Astrocyte (in vitro differentiated cells and primary cell): ENCODE results near the gene VIM. TPM values are rescaled to one million over a fixed set of nuclear protein-coding genes. Genes with fewer than 3 reads are reported as not detected.

ENCODE experiments used
- DNase-seq: peaks from one replicate; pipeline ENCODE4 v3.0.0-alpha.2; 2010; ENCODE audit warnings: low read depth
- FAIRE-seq: peaks from 2 replicates; lab custom pipeline; 2011; peaks lifted over from hg19 to GRCh38; lab: Jason Lieb, UNC
- H2AFZ ChIP-seq: 2 replicates; pipeline ENCODE4 v1.6.0; 2012; ENCODE audit warnings: low read depth, low read length, inconsistent platforms
- H3K27ac ChIP-seq: 2 replicates; pipeline ENCODE4 v1.5.1; 2011; ENCODE audit warnings: low read depth, low read length, inconsistent platforms
- H3K27me3 ChIP-seq: 2 replicates; pipeline ENCODE4 v1.6.0; 2011; ENCODE audit warnings: low read length, inconsistent platforms; ENCODE audit not compliant: insufficient read depth
- H3K36me3 ChIP-seq: 2 replicates; pipeline ENCODE4 v1.5.1; 2011; ENCODE audit warnings: low read length, inconsistent platforms; ENCODE audit not compliant: insufficient read depth
- H3K4me1 ChIP-seq: 2 replicates; pipeline ENCODE4 v1.5.1; 2011; ENCODE audit warnings: low read length, inconsistent platforms; ENCODE audit not compliant: insufficient read depth
- H3K4me2 ChIP-seq: 2 replicates; pipeline ENCODE4 v1.6.0; 2012; ENCODE audit warnings: low read length, inconsistent platforms
- H3K4me3 ChIP-seq: 2 replicates; pipeline ENCODE4 v1.5.1; 2011; ENCODE audit warnings: low read depth, mild to moderate bottlenecking, low read length, inconsistent platforms; ENCODE audit not compliant: insufficient read depth
- H3K79me2 ChIP-seq: 2 replicates; pipeline ENCODE4 v1.6.0; 2012; ENCODE audit warnings: mild to moderate bottlenecking, low read length, inconsistent platforms; ENCODE audit not compliant: insufficient read depth
- H3K9ac ChIP-seq: 2 replicates; pipeline ENCODE4 v1.6.0; 2012; ENCODE audit warnings: mild to moderate bottlenecking, low read length, inconsistent platforms
- H3K9me3 ChIP-seq: 2 replicates; pipeline ENCODE4 v1.5.1; 2012; ENCODE audit warnings: low read depth, mild to moderate bottlenecking, low read length, inconsistent platforms; ENCODE audit not compliant: insufficient read depth
- H4K20me1 ChIP-seq: 2 replicates; pipeline ENCODE4 v1.6.0; 2012; ENCODE audit warnings: low read length, inconsistent platforms; ENCODE audit not compliant: insufficient read depth
- H3K27ac Mint-ChIP-seq: one replicate; pipeline ENCODE4 v1.8.0; 2021; ENCODE audit warnings: mild to moderate bottlenecking, mixed read lengths; ENCODE audit not compliant: unreplicated experiment
- H3K27me3 Mint-ChIP-seq: one replicate; pipeline ENCODE4 v1.8.0; 2021; ENCODE audit warnings: low read depth, mixed read lengths; ENCODE audit not compliant: unreplicated experiment
- H3K36me3 Mint-ChIP-seq: one replicate; pipeline ENCODE4 v1.8.0; 2021; ENCODE audit warnings: low read depth, mixed read lengths; ENCODE audit not compliant: unreplicated experiment
- H3K4me1 Mint-ChIP-seq: one replicate; pipeline ENCODE4 v1.8.0; 2021; ENCODE audit warnings: low read depth, mixed read lengths; ENCODE audit not compliant: unreplicated experiment
- H3K4me3 Mint-ChIP-seq: one replicate; pipeline ENCODE4 v1.8.0; 2021; ENCODE audit warnings: mild to moderate bottlenecking, moderate library complexity, mixed read lengths; ENCODE audit not compliant: unreplicated experiment
- H3K9me3 Mint-ChIP-seq: one replicate; pipeline ENCODE4 v1.8.0; 2021; ENCODE audit warnings: mild to moderate bottlenecking, mixed read lengths; ENCODE audit not compliant: unreplicated experiment
- EZH2 ChIP-seq: IDR thresholded peaks from 2 replicates; pipeline ENCODE4 v1.6.1; 2012; ENCODE audit warnings: mild to moderate bottlenecking, low read length, inconsistent platforms; ENCODE audit not compliant: insufficient read depth
- total RNA-seq: library from RNA; stranded (reverse); gene quantifications from 2 replicates; pipeline ENCODE4 v1.2.1, GENCODE V29; 2021
- TF ChIP-seq, protein P1 (sequence below): IDR thresholded peaks from 2 replicates; pipeline ENCODE4 v1.5.1; 2011; ENCODE audit warnings: low read depth, mild to moderate bottlenecking, inconsistent platforms, low read length, moderate library complexity; ENCODE audit not compliant: insufficient read depth

Gene VIM
- total RNA-seq, 1 donor from 2014 or later = 5,400 TPM

- Histone ChIP-seq H3K4me1 (peaks cover 43% of the 10 kb centered on the region), H3K27ac (peak overlapping the region; percentile 71), H3K9me3 (no peaks in the 10 kb centered on the region), H3K9ac (peak overlapping the region; percentile 37), H3K4me2 (peak overlapping the region; percentile 64), H3K4me3 (no peak overlapping the region), H2AFZ (no peak overlapping the region), H4K20me1 (no peaks in the 10 kb centered on the region), H3K79me2 (no peaks in the 10 kb centered on the region), H3K36me3 (no peaks in the 10 kb centered on the region), H3K27me3 (no peaks in the 10 kb centered on the region)
- no peak for TF ChIP-seq EZH2
- TF ChIP-seq, protein P1, sequence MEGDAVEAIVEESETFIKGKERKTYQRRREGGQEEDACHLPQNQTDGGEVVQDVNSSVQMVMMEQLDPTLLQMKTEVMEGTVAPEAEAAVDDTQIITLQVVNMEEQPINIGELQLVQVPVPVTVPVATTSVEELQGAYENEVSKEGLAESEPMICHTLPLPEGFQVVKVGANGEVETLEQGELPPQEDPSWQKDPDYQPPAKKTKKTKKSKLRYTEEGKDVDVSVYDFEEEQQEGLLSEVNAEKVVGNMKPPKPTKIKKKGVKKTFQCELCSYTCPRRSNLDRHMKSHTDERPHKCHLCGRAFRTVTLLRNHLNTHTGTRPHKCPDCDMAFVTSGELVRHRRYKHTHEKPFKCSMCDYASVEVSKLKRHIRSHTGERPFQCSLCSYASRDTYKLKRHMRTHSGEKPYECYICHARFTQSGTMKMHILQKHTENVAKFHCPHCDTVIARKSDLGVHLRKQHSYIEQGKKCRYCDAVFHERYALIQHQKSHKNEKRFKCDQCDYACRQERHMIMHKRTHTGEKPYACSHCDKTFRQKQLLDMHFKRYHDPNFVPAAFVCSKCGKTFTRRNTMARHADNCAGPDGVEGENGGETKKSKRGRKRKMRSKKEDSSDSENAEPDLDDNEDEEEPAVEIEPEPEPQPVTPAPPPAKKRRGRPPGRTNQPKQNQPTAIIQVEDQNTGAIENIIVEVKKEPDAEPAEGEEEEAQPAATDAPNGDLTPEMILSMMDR = no peak
- Mint-ChIP-seq H3K27ac (peak overlapping the region; percentile 87), H3K9me3 (no peaks in the 10 kb centered on the region), H3K36me3 (no peaks in the 10 kb centered on the region), H3K4me3 (peak overlapping the region; percentile 4), H3K27me3 (no peaks in the 10 kb centered on the region), H3K4me1 (peaks cover 63% of the 10 kb centered on the region)
- DNase-seq = no peak
- FAIRE-seq = peak; percentile 75
Measured at GRCh38 chr10:17210361-17210760, 17.7 kb upstream of the VIM start.

- H3K9ac ChIP-seq = no peak overlapping the region
- H3K4me2 ChIP-seq = no peak overlapping the region
- H3K27ac ChIP-seq = peak overlapping the region; percentile 99
- peak overlapping the region; percentile 92 for H3K27ac Mint-ChIP-seq
- no peak overlapping the region for H3K4me3 ChIP-seq
- H3K4me3 Mint-ChIP-seq = no peak overlapping the region
- DNase-seq = no peak
- no peaks in the 10 kb centered on the region for H3K9me3 ChIP-seq
- no peaks in the 10 kb centered on the region for H3K79me2 ChIP-seq
- H3K4me1 Mint-ChIP-seq = peaks cover 77% of the 10 kb centered on the region
- H2AFZ ChIP-seq = no peak overlapping the region
- no peaks in the 10 kb centered on the region for H3K27me3 Mint-ChIP-seq
- no peaks in the 10 kb centered on the region for H3K9me3 Mint-ChIP-seq
- H3K4me1 ChIP-seq = peaks cover 56% of the 10 kb centered on the region
- peak; percentile 49 for FAIRE-seq
- no peaks in the 10 kb centered on the region for H3K36me3 Mint-ChIP-seq
- H4K20me1 ChIP-seq = no peaks in the 10 kb centered on the region
- TF ChIP-seq EZH2 = no peak
- TF ChIP-seq, protein P1 = no peak
- no peaks in the 10 kb centered on the region for H3K27me3 ChIP-seq
- no peaks in the 10 kb centered on the region for H3K36me3 ChIP-seq
Measured at GRCh38 chr10:17212802-17213221, 15.2 kb upstream of the VIM start.

DNA sequence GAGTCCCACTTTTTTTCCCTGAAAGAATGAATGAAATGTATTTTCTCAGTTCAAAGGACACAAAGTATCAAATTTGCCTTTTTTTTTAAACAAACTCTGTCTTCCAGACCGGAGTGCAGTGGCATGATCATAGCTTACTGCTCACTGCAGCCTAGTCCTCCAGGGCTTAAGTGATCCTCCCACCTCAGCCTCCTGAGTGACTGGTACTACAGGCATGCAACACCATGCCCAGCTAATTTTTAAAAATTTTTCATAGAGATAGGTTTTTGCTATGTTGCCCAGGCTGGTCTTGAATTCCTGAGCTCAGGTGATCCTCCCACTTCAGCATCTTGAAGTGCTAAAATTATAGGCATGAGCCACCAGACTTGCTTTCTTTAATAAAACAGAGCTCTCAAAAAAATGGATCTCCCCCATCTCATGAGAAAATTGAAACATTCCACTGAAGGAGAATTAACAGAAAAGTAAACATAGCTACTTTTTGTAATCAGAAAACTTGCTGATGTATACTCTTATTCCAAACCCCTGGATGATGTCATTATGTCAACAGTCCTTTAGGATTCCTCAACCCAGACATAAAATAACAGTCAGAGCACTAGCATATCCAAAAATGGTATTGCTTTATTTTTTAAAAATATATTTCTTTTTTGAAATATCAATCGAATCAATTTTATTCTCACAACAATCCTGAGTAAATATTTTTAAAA lies 14.2 kb upstream of the VIM start:
- peak overlapping the region; percentile 92 for H3K27ac Mint-ChIP-seq

More for the DNA sequence above, 14.2 kb upstream of the VIM start:
- no peaks in the 10 kb centered on the region for H3K9me3 ChIP-seq
- H3K4me2 ChIP-seq = peak overlapping the region; percentile 82
- Mint-ChIP-seq H3K9me3 (no peaks in the 10 kb centered on the region), H3K4me3 (peak overlapping the region; percentile 17), H3K4me1 (peaks cover 72% of the 10 kb centered on the region), H3K27me3 (no peaks in the 10 kb centered on the region), H3K36me3 (no peaks in the 10 kb centered on the region)
- H3K36me3 ChIP-seq = no peaks in the 10 kb centered on the region
- H3K27ac ChIP-seq = peak overlapping the region; percentile 99
- FAIRE-seq (peak; percentile 32), DNase-seq (peak; percentile 71)
- H3K4me3 ChIP-seq = peak overlapping the region; percentile 41
- no peaks in the 10 kb centered on the region for H3K27me3 ChIP-seq
- H3K4me1 ChIP-seq = peaks cover 58% of the 10 kb centered on the region
- peak overlapping the region; percentile 45 for H3K9ac ChIP-seq
- H4K20me1 ChIP-seq = no peaks in the 10 kb centered on the region
- H3K79me2 ChIP-seq = no peaks in the 10 kb centered on the region
- no peak for TF ChIP-seq EZH2
- TF ChIP-seq, protein P1 = no peak
- no peak overlapping the region for H2AFZ ChIP-seq
